GM12872 (cell line): ENCODE data around the gene CUEDC1.

Experiments used
- TF ChIP-seq, protein P1 (sequence below): IDR thresholded peaks from 3 replicates; pipeline ENCODE4 v1.5.1; 2011; ENCODE audit warnings: low read depth, mild to moderate bottlenecking, low read length, moderate library complexity; ENCODE audit not compliant: insufficient read depth

Gene CUEDC1

DNA sequence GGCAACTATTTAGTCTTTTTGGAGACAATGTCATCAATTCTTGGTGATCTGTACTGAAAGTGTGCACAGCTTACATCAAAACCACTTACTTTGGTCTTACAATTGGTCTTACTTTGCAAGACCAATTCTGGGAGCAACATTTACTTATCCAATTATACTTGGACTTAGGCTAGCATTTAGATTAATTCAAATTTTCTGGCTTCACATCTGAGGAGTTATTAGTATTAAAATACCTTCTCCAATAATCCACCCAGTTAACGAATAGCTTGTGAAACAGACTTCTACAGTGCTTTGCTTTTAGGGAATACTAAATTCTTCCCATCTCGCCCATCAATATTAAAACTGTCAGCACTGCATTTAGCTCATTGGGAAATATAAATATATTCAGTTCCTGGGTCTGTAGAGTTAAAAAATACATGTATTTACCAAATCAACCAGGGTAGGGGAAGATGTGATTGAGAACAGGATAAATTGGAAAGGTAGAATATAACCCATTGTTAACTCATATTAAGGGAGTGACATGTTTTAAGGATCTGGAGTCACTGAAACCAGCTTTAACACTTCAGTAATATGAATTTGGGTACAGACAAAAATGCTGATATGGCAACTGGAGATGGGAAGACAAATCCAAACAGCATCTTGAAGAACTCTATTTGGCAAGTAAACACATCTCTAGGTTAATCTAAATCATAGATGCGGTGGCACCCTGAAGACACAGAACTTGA lies 42.0 kb upstream of the CUEDC1 start:
- TF ChIP-seq, protein P1, sequence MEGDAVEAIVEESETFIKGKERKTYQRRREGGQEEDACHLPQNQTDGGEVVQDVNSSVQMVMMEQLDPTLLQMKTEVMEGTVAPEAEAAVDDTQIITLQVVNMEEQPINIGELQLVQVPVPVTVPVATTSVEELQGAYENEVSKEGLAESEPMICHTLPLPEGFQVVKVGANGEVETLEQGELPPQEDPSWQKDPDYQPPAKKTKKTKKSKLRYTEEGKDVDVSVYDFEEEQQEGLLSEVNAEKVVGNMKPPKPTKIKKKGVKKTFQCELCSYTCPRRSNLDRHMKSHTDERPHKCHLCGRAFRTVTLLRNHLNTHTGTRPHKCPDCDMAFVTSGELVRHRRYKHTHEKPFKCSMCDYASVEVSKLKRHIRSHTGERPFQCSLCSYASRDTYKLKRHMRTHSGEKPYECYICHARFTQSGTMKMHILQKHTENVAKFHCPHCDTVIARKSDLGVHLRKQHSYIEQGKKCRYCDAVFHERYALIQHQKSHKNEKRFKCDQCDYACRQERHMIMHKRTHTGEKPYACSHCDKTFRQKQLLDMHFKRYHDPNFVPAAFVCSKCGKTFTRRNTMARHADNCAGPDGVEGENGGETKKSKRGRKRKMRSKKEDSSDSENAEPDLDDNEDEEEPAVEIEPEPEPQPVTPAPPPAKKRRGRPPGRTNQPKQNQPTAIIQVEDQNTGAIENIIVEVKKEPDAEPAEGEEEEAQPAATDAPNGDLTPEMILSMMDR, result no peak

DNA sequence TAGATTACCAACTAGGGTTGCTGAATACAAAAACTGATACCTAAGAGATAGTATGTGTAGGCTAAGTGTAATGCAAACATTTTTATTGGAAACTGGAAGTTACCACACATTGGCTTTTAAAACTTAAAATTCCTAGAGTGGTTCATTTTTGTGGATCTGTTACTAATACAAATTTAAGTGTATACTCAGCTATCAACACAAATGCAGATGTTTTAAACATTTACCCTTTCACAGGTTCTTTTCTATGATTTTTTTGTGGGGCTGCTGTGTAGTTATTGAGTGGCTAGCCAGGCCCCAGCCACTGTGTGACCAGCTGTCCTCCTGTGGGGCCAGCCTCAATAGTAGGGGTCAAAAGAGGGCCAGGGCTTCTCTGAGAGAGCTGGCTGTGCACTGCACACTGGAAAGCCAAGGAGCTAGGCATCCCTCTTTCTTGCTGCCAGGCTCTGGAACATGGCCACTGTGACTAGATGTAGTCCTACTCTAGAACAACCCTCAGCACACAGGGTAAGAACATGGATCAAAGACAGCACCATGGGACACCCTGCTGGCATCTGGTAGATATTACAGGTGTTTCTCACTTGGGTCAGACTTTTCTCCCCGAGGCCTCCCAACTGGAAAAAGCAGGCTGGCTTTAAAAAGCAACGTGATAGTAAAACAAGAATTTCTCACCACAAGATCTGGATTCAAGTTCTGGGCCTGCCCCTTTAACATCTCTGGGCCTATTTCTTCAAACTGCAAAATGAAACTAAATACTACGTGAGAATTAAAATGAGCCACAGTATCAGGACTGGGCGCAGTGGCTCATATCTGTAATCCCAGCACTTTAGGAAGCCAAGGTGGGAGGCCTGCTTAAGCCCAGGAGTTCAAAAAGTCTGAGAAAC lies 40.1 kb upstream of the CUEDC1 start:
- TF ChIP-seq, protein P1, result peak; percentile 78

DNA sequence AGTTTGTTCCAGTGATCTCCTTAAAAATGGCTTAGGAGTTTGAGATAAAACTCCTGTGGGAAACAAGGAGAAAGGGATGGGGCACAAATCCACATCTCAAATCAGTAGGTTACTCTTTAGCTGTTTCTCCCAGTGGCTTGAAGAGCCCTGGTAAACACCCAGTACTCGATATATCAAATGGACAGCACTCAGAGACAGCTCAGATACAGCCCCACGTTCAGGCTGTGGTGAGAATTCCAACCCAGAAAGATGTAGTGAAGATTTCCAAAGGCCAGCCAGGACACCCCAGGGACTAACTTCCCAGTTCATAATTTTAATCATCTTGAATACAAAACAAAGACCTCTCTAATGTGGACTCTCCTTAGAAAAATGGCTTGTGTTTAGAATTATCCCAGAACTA lies 39.2 kb upstream of the CUEDC1 start:
- TF ChIP-seq, protein P1, result no peak

DNA sequence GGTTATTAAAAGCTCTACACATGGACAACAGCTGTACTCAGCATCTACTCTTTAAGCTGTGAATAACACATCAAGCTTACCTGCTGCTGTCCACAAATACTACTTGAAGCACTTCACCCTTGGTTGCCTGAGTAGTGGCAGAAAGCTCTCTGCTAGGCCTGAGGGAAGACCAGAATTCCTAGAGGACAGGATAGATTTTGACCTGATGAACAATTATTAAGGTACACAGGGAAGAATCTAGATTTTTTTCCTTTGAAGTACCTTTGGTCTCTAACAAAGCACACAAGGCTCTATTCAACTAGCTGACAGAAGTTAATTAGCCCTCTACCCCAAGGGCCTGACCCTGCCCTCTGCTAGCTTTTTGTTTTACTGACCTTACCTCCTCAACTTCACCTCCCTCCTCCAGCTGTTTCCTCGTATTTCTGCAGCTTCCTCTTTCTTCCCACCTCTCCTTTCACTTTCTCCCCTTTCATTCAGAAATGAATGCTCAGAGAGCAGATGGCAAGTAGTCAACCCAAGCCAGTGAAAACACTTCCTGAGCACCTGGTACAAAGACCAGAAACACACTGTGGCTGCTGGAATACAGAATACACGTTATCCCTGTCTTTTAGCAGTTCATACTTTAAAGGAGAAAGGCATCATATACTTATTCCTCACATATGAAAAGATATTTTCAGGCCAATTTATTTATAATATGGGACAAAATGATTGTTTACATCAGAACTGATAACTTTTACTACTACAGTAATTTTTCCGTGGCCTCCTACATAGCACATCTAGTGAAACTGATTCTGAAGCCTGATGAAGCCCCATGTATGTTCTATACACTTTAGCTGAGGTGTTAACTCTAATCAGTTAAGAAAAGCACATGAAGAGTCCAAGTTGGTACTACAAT lies 38.5 kb upstream of the CUEDC1 start:
- TF ChIP-seq, protein P1, result no peak

DNA sequence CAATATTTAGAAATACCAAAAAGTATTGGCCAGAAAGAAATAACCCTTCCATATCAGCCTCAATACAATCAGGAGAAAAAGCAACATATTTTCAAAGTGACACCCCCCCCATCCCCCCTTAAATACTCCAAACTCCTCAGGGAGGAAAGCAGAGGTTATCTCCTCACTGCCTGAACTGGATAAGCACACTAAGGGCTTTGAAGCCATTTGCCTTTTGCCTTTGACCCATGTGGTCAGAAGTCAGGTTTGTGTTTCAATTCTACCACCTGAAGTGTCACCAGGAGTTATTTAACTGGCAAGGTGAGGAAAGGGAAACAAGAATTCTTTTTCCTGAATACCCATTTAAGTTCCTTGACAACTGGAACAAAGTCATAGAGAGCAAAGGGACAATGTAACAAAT lies 36.3 kb upstream of the CUEDC1 start:
- TF ChIP-seq, protein P1, result no peak

DNA sequence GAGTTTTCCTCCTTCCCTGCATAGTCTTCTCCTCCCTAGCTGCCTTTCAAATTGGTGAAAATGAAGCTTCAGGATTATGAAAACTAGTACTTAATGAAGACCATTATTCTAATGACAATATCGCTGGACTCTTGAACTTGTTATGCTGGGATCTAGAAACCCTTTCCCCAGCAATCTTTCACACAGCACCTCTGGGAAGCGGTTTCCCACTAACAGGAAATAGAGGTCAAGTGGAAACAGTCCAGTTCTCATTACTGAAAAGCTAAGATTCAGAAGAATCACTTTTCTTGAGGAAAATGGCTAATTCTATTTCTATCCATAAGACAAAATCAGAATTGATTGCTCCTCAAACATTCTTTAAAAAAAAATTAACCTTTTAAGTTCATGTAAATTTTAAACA lies 34.8 kb upstream of the CUEDC1 start:
- TF ChIP-seq, protein P1, result no peak
